Activated T-cell treated with anti-CD3 and anti-CD28 coated beads, Interleukin-2, amount 50 U/mL, for 48 hours (primary cell): Measurements from ENCODE around the gene FKBP4.
"Not testable (repeated sequence)": the region's sequence is repeated elsewhere in the genome, so short reads cannot be mapped to it uniquely, and the experiment has no call there.

Experiments
- DNase-seq, 2 experiments: peaks; one replicate each; pipeline ENCODE4 v3.0.0-alpha.2; 2020

The FKBP4 gene, protein sequence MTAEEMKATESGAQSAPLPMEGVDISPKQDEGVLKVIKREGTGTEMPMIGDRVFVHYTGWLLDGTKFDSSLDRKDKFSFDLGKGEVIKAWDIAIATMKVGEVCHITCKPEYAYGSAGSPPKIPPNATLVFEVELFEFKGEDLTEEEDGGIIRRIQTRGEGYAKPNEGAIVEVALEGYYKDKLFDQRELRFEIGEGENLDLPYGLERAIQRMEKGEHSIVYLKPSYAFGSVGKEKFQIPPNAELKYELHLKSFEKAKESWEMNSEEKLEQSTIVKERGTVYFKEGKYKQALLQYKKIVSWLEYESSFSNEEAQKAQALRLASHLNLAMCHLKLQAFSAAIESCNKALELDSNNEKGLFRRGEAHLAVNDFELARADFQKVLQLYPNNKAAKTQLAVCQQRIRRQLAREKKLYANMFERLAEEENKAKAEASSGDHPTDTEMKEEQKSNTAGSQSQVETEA

GRCh38 chr12:2794736-2795289 lies at the start of gene FKBP4:
FKBP4 (plus strand) TSS chr12:2794970; CDS start chr12:2795140, 170 bp downstream.
- peak; percentile 87 to 91 for DNase-seq

DNA sequence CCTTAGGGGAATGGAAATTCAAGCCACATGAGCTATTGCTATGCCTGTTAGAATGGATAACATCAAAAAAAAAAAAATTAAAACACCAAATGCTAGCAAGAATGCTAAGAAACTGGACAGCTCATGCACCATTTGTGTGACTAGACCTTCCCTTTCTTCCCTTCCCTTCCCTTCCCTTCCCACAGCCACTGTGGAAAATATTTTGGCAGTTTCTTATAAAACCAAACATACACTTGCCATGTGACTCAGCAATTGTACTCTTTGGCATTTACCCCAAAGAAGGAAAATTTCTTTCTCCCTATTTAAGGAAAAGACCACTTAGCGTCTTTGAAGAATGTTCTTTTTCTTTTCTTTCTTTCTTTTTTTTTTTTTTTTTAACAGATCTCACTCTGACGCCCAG lies 49.1 kb upstream of the FKBP4 start:
- DNase-seq: no peak

DNA sequence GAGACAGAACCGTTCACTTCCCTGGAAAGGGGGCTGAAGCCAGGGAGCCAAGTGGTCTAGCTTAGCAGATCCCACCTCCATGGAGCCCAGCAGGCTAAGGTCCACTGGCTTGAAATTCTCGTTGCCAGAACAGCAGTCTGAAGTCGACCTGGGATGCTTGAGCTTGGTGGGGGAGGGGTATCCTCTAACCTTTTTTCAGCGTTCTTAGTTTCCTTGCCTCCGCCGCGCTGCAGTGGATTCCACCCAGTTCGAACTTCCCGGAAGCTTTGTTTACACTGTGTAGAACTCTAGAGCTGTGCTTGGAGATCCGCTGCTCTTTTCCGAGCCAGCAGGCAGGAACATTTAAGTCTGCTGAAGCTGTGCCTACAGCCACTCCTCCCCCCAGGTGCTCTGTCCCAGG lies 45.2 kb upstream of the FKBP4 start:
- DNase-seq: no peak

GRCh38 chr12:2750185-2750584 lies 44.6 kb upstream of the FKBP4 start:
- DNase-seq: no peak

GRCh38 chr12:2751230-2751629 lies 43.5 kb upstream of the FKBP4 start:
- DNase-seq: no peak

DNA sequence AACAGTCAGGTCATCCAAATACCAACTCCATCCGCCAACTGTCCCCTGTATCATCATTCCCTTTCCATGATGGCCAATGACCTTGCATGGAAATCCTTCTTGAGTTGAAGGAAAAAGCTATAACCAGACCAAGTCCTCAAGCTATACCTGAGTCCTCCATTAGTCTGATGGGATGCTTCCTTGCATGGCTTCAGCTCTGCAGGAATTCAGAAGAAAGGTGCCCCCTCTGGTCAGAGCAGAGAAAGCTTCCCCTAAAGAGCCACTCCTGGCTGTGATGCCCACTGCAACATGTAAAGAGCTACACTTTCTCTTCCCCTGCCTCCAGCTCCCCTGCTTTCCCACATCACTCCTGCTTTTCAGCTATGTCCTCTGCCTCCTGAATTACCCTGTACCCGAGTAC lies 43.1 kb upstream of the FKBP4 start:
- no peak for DNase-seq

- DNase-seq: peak; percentile 78 to 85
Measured at GRCh38 chr12:2752676-2753371, 41.9 kb upstream of the FKBP4 start.

GRCh38 chr12:2753536-2753935 lies 41.2 kb upstream of the FKBP4 start:
- DNase-seq: no peak

DNA sequence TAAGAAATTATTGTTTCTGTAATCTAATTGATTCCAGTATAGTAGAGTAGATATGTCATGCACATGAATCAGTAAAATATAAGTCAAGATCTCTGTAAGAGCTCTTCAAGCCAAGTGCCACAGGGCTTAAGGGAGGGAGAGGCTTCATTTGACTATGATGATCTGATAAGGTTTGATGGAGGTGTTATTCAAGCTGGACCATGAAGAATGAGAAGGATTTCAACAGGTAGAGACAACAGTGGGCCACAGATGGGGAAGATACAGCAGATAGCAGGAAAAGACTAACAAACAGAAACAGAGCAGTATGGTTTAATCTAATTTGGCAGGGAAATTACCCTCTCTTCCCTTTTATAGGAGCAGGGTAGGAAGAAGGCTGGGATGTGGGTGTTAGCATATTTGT lies 40.6 kb upstream of the FKBP4 start:
- DNase-seq: no peak

DNA sequence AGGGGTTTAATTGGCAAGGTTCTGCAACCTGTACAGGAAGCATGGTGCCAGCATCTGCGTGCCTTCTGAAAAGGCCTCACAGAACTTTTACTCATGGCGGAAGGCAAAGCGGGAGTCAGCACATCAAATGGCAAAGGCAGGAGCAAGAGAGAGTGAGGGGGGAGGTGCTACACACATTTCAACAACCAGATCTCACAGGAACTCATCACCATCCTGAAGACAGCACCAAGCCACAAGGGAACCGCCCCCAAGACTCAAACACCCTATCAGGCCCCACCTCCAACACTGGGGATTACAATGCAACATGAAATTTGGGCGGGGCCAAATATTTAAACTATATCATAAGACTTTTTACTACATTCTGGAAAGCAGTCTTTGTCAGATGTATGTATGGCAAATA lies 38.0 kb upstream of the FKBP4 start:
- DNase-seq: no peak

GRCh38 chr12:2759733-2760132 lies 35.0 kb upstream of the FKBP4 start:
- DNase-seq: no peak

DNA sequence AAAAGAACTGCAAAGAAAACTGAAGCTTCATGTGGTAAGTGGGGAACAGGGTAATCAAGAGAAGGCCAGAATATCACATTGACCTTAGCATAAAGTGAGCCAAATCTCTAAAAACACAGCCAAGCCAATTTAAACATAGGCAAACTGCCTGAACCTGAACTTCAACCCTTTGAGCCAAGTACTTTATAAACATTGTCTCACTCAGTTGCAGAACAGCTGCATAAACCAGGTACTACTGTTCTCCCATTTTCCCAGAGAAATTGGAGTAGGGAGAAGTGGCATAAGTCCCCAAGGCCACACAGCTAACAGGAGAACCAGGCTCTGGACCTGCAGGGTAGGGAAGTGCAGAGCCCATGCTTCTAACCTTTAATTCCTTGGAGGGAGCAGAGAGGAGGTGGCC lies 30.4 kb upstream of the FKBP4 start:
- DNase-seq: no peak

DNA sequence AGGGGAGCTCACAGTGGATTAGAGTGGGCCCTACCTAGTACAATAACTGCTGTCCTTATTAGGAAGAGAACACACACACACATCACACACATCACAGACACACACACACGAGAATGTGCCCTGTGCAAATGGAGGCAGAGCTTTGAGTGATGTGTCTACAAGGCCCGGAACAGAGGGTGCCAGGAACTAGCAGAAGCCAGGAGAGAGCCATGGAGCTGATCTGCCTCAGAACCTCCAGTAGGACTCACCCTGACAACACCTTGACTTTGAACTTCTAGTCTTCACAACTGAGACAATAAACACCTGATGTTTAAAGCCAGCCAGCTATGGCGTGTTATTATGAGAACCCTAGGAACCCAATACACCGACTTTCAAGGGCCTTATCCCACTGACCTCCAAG lies 29.7 kb upstream of the FKBP4 start:
- DNase-seq: no peak

DNA sequence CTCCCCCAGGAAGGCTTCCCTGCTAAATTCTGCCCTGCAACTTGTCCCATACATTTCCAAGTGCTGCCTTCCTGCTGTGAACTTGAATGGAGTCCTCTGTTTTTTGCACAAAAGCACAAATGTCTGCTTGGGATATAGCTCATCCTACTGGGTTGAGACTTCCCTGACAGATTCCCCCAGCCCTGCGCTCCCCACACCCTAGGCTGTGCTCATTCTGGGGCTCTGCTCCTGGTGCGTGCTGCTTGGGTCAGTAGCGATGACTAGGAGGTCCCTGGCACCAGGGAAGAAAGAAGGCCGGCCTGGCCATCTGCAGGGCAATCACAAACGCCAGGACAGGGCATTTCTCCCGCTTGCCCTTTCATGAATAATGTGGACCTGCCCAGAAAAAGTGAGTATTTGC lies 29.2 kb upstream of the FKBP4 start:
- no peak for DNase-seq

- DNase-seq: no peak
Measured at GRCh38 chr12:2768224-2768961, 26.4 kb upstream of the FKBP4 start.

DNA sequence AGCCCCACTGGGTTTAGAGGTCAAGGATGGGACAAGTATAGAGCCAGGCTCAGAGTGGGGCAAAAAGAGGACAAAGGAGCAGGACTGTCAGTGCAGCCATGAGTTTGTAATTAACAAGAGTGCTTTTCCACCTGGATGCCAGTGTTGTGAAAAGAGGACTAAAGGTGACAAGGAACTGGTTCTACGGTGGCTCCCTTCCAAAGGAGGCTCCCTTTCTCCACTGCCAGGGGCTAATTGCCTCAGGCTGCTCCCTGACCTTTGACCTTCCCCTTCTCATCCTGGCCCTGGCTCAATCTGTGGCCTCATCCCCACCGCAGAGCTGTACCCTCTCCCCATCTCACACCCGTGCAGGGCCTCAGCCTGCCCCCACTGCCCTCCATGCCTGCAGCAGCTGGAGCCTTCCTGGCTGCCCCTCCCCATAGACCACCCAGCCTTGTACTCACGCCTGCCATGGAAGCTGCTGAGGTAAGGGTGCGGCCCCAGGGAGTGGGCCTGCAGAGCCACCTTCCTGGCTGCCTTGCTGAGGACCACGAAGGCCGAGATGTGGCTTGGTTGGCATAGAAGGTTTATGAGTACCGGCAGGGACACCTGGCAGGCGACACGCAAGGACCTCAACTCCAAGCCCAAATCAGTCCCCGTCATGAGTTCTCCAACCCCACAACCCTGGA lies 24.8 kb upstream of the FKBP4 start:
- DNase-seq: no peak

DNA sequence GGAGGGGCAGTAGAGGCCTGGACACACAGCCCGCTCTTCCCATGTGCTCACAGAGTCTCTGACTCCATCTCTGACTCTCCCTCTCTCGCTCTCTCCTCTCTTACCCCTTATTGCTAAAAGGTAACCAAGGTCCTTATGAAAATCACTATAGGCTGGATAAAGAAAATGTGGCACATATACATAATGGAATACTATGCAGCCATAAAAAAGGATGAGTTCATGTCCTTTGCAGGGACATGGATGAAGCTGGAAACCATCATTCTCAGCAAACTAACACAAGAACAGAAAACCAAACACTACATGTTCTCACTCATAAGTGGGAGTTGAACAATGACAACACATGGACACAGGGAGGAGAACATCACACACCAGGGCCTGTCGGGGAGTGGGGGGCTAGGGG lies 24.2 kb upstream of the FKBP4 start:
- not testable (repeated sequence) for DNase-seq

DNA sequence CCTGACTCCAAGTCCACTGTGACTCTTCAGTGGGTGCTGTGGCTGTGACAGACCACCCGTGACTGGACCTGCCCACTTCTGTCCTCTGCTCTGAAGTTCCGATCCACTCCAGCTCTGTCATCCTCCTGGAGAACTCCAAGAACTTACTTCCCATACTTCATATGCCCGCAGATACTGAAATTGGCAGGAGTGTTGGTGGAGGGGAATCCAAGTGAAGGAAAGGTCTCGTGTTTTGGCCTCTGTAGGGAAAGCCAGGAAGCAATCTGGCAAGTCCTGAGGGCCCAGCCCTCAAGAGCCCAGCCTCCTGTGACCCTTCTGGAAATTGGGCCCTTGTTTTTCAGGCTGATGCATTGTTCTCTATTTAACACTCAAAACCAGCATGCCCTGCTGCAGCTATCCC lies 22.4 kb upstream of the FKBP4 start:
- no peak for DNase-seq

GRCh38 chr12:2773199-2773875 lies 21.4 kb upstream of the FKBP4 start:
- DNase-seq: no peak

DNA sequence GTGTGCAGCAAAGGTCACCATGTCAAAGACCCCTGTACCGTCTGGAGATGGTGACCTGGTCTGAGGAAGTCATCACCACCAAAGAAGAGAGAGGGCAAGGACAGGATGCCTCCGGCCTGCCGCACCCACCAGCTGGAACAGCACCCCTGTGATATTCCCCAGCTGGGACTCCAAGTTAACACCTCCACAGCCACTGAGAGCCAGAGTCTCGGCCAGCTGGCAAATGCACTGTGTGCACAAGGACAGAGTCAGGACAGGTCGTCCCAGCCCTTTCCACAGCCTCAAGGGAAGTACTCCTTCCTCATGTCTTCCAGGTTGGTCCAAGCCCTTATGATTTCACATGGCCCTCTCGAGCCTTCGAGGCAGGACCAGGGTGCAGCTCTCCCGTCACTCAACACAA lies 19.3 kb upstream of the FKBP4 start:
- no peak for DNase-seq

GRCh38 chr12:2776129-2776806 lies 18.5 kb upstream of the FKBP4 start:
- DNase-seq: no peak

DNA sequence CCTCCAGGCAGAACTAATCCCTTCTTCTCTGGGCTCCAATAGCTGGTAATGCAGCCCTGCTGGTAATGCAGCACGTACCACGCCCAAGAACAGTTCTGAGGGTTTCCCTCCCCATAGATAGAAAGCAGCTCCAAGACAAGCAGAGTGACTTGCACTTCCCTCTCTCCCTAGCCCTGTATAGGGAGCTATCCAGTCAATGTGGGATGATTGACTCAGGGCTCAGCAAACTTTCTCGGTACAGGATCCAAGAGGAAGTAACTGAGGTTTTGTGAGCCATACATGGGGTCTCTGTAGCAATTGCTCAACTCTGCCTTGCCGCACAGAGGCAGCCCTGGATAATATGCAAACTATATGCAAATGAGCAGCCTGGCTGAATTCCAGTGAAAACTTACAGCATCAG lies 15.5 kb upstream of the FKBP4 start:
- no peak for DNase-seq
